Hematopoietic multipotent progenitor cell (in vitro differentiated cells): ENCODE measurements around the gene FBXW4. TPM values are rescaled to one million over a fixed set of nuclear protein-coding genes. Genes with fewer than 3 reads are reported as not detected.

Source experiments
- DNase-seq, 3 donors: peaks; one replicate each; pipeline ENCODE4 v3.0.0-alpha.2; 2011 to 2015; ENCODE audit warnings: low read depth in 2 of 3, low spot score in 2 of 3
- total RNA-seq: library from RNA; depleted of rRNA; stranded (reverse); fragments of >200 nt; gene quantifications from one replicate; pipeline ENCODE4 v1.2.3, GENCODE V29; 2012

The FBXW4 gene
- total RNA-seq, 1 donor = 50.1 TPM

DNA sequence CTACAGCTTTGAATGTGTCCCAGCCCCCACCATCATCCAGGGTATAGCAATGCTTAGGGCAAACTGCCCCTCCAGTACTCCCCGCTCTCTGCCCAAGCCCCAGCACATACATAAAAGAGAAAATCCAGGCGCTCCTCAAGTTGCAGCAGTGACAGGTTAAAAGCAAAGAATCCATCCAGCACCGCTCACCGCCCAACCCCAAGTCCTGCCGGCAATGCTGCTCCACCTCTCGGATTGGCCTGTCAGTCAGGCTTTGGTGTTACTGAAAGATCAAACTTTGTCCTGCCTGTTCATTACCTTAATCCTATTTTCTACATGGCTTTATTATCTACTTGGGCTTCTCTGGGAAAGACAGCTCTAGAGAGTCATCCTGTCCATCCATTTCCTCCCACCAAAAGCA lies 75.0 kb downstream of the FBXW4 start:
- no peak for DNase-seq

- DNase-seq = no peak
Measured at GRCh38 chr10:101618871-101619270, 76.1 kb downstream of the FBXW4 start.

GRCh38 chr10:101617824-101618568 lies 77.0 kb downstream of the FBXW4 start:
- no peak for DNase-seq

GRCh38 chr10:101617102-101617823 lies 77.7 kb downstream of the FBXW4 start:
- DNase-seq = peak in 1 of 3 donors; percentile 23

GRCh38 chr10:101616415-101617101 lies 78.4 kb downstream of the FBXW4 start:
- DNase-seq = no peak

GRCh38 chr10:101615525-101616116 lies 79.3 kb downstream of the FBXW4 start:
- DNase-seq = no peak

DNA sequence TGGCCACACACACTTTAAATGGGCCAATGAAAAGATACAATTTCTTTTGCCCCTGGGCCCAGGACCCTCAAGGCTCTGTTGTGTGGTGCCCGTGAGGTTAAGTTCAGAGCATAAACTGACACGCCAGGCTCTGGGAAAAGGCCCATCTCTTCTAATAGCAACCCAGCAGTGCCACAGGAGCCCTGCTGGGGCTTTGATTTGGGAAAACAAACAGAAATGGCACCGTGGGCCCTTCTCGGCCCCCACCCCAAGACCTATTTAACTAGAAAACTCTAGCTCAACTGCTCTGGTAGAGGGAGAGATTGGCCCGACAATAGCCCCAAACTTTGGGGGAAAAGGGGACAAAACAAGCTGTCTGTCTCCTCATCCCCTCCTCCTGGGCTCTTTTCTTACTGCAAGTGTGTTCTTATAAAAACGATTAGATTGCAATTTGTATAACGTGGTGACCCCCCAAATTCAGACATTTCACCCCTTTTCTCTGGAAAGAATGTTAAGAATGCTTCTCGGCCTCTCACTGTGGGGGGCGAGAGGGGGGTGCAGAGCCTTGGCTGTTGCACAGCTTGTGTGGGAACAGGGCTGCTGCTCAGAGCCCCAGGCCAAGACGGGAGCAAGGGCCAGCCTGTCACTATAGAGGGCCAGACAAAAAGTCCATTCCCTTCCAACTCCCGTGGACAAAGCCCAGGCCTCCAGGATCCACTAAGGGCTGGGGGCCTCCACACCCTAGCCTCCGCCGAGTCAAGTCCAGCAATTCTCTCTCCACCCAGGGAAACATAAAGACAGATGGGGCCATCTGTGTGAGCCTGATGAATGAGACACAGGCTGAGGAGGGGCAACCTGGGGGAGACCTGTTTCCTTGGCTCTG lies 80.1 kb downstream of the FBXW4 start:
- no peak for DNase-seq

DNA sequence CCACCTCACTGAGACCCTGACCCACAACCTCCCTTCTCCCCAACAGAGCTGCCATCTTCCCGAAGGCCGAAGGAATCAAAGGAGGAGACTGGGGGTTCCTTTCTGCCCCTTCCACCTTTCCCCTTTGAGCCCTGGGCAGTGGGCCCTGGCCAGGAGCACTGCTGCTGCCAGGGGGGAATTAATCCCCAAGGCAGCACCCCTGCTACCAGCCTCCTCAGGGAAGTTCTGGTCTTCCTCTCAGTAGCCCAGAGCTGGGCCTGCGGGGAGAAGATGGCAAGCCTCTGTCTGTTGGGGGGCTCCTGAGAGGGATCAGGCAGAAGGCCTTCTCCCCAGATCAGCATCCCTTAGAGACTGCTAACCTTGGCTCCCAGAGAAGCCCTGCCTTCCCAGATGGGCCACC lies 81.3 kb downstream of the FBXW4 start:
- DNase-seq = no peak

DNA sequence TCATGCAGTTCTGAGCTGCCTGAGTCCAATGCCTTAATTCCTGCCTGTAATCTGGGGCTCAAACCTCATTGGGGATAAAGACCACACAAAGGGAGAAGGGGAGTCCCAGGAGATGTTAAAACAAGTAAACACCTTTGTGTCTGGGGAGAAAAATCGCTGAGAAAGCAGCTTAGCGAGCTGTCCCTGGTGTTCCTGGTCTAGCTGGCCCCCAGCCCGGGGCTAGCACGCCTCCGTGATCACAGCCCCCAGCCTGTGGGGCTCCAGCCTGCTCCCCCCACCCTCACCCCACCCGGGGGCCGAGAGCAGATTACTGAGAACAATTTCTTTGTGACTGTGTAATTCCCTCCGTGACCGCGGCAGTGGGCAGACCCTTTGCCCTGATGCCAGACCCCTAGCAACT lies 82.1 kb downstream of the FBXW4 start:
- no peak for DNase-seq

GRCh38 chr10:101612086-101612485 lies 82.9 kb downstream of the FBXW4 start:
- no peak for DNase-seq

DNA sequence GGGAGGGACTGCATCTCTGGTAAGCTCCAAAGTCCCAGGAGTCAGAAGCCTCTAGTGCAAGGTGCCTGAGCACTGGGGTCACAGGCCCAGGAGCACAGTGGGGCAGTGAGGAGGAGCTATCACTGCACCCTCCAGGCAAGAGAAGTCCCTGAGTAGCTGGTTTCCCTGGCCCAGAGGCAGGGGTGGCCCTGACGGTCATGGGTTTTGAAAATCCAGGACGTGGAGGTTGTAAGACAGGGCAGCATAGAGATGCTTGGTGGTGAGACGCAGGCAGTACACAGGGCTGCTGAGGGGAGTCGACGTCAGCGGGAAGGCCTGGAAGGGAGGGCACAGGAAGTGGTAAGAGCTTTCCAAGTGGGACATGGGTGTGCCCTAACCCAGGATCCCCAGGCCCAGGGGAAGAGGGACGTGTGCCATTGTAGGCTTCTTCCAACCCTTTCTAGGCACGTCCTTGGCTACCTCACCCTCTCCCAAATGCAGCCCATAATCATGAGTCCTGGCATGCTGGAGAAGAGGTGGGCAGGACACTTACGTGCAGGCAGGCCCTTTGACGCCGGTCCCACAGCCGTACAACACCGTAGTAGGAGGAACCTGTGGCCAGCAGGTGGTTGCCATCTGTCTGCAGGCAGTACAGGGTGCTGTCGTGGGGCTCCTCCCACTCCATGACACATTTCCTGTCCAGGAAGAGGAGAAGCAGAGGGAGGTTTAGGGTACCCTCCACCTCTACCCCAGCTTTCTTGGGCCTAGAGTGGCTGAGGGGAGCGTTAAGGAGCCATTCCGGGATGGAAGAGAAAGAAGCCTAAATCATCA lies 83.7 kb downstream of the FBXW4 start:
- no peak for DNase-seq

DNA sequence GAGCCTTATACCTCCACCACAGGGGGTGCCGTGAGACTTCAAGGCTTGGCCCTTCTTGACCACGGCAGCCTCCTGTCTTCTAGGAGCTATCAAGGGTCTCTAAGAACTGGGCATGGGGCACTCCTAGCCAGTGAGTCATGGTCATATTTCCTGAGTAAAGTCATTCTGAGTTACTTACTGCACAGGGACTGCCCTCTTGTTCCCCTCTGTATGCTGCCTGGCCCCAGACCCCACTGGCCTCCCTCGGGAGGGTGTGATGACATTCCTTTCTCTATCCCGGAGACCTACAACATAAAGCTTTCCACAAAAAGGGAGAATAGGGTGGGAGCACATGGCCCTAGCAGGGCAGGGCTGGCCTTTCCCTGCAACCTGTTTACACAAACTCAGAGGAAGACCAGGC lies 85.5 kb downstream of the FBXW4 start:
- no peak for DNase-seq

- DNase-seq = no peak
Measured at GRCh38 chr10:101607124-101607523, 87.8 kb downstream of the FBXW4 start.

GRCh38 chr10:101602761-101603398 lies 92.1 kb downstream of the FBXW4 start:
- peak in 2 of 3 donors; percentile 76 to 89 for DNase-seq

- no peak for DNase-seq
Measured at GRCh38 chr10:101601541-101601940, 93.4 kb downstream of the FBXW4 start.

- DNase-seq = no peak
Measured at GRCh38 chr10:101597091-101597900, 97.7 kb downstream of the FBXW4 start.

DNA sequence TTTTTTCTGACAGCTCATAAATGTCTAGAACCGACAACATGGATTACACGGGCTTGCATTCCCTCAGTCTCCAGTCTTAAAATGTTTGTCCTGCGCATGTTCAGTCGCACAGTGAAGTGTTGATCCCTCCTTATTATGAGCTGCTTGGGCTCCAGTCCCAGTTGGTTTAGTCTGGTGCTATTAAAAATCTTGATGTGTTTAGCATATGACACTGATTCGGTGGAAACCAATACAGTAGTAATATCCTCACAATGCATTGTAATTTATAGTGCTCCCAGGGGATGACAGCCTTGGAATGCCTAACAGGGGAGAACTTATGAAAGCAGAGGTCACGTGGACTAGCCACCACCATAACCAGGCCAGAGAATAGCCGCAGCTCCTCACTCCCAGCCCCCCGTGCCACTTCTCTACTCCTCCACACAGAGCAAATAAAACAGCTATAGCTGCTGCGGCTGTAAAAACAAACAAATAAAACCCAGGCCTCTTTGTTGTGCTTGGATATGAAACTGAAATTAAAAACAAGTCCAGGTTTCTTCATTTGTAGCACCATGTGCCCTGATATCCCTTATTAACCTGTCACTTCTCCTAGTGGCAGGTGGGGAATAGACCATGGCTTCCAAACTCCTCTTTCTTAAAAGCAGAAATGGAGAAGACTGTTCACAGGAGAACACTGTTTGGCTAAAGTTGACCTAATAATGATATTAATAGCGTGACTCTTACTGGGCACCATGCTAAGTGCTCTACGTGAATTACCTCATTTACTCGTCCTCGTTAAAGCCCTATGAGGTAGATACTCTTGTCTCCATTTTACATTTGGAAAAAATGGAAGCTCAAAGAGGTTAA lies 99.2 kb downstream of the FBXW4 start:
- DNase-seq = no peak
